Mucosa of descending colon (tissue), 3 donors: ENCODE measurements around the gene C1D. TPM values are rescaled to one million over a fixed set of nuclear protein-coding genes. Genes with fewer than 3 reads are reported as not detected.

Experiments used
- ATAC-seq: fragments of 200-7000 bp; cut with Tn5 transposase; one replicate; pipeline ENCODE4 v1.9.1; 2020; ENCODE audit warnings: mild to moderate bottlenecking, moderate library complexity
- DNase-seq, 3 donors: peaks; one replicate each; pipeline ENCODE4 v3.0.0-alpha.2; 2020
- H3K36me3 ChIP-seq: fragments of 200-600 bp; one replicate; pipeline ENCODE4 v1.8.0; 2021; ENCODE audit warnings: low read depth, mild to moderate bottlenecking
- H3K4me1 ChIP-seq: fragments of 200-600 bp; one replicate; pipeline ENCODE4 v1.8.0; 2021; ENCODE audit warnings: low read depth, mild to moderate bottlenecking
- H3K4me3 ChIP-seq: fragments of 200-600 bp; one replicate; pipeline ENCODE4 v1.8.0; 2021; ENCODE audit warnings: mild to moderate bottlenecking
- H3K9me3 ChIP-seq: fragments of 200-600 bp; one replicate; pipeline ENCODE4 v1.8.0; 2021; ENCODE audit warnings: mild to moderate bottlenecking
- intact Hi-C, 2 donors: fragments of 100-400 bp; cut with DNase I in 1 of 2; cut with micrococcal nuclease in 1 of 2; formaldehyde crosslinking; loops; one replicate each; pipeline versions ENCODE4 v1.11.0 to v1.11.1; 2022; cut with DNase I, micrococcal nuclease
- total RNA-seq, 3 donors: library from RNA; stranded (reverse); fragmentation: NEBNext Ultra II Directional in 2 of 3; extraction: Animal tissue kit (Norgen Biotek cat#: 25700) in 2 of 3; gene quantifications; one replicate each; pipeline versions ENCODE4 v1.2.1 to v1.2.4, GENCODE V29; 2021 to 2023
- TF ChIP-seq, protein P1 (sequence below): fragments of 200-600 bp; IDR thresholded peaks from one replicate; pipeline ENCODE4 v1.8.0; 2022; ENCODE audit warnings: antibody characterized with exemption, mild to moderate bottlenecking
- donor health status: DM: no; HTN: no; CAD: no; lungs with moderate emphysema.
- donor health status: DM: no; HTN: no; CAD: no.
- donor health status: DM: no; HTN: yes; CAD: no.

C1D gene
- total RNA-seq, 3 donors from 2014 or later: 13.2 to 18.8 (median 14.1) TPM

DNA sequence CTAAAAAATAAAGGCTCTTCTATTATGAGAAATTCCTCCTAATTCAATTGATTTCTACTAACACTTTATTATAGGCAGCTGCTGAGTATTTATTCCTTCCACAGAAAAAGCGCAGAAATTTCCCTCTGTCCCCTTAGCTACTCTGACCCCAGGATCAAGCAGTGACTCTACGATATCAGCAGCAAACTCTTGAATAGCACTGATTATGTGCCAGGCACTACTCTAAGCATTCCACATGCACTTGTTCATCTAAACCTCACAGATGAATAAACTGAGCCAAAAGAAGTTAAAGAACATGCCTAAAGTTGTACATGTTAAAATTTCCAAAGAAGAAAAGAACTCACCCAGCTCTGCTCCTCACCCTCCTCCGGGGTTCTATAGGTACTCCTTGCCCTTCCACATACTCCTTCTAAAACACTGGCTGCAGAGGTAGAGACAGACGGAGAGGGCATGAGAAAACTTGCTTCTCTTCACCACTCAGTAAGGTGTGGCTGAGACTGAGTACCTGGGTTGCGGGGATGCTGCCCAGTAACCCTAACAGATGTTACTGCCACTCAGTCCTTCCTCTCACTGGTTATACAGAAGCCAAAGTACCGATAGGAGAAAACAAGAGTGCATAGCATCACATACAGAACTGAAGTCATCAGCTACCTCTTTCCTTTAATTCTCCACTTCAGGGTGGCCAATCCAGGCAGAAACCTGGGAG, 9.9 kb downstream of the C1D start:
- H3K4me1 ChIP-seq: no peaks in the 10 kb centered on the region
- TF ChIP-seq, protein P1, sequence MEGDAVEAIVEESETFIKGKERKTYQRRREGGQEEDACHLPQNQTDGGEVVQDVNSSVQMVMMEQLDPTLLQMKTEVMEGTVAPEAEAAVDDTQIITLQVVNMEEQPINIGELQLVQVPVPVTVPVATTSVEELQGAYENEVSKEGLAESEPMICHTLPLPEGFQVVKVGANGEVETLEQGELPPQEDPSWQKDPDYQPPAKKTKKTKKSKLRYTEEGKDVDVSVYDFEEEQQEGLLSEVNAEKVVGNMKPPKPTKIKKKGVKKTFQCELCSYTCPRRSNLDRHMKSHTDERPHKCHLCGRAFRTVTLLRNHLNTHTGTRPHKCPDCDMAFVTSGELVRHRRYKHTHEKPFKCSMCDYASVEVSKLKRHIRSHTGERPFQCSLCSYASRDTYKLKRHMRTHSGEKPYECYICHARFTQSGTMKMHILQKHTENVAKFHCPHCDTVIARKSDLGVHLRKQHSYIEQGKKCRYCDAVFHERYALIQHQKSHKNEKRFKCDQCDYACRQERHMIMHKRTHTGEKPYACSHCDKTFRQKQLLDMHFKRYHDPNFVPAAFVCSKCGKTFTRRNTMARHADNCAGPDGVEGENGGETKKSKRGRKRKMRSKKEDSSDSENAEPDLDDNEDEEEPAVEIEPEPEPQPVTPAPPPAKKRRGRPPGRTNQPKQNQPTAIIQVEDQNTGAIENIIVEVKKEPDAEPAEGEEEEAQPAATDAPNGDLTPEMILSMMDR: no peak
- DNase-seq (no peak), ATAC-seq (no peak)
- intact Hi-C loops: no loop called here
- no peaks in the 10 kb centered on the region for H3K36me3 ChIP-seq
- H3K4me3 ChIP-seq: no peak overlapping the region
- no peaks in the 10 kb centered on the region for H3K9me3 ChIP-seq

DNA sequence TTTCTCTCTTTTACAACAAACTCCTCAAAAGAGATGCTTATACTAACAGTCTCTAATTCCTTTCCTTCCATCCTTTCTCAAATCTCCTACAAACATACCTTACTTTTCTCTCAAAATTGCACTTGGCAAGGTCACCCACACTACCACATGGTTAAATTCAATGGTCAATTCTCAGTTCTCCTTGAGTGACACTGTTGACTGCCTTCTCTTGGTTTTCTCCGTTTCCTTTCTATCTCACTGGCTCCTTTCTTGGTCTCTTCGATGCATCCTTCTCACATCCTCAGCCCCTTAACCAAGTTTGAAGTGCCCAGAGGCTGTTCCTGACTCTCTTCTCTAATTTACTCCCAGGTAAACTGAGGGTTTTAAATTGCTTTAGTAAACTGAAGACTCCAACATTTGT, 12.5 kb downstream of the C1D start:
- intact Hi-C loops: no loop called here
- Histone ChIP-seq H3K4me1 (no peaks in the 10 kb centered on the region), H3K4me3 (no peak overlapping the region), H3K36me3 (no peaks in the 10 kb centered on the region), H3K9me3 (no peaks in the 10 kb centered on the region)
- ATAC-seq (no peak), DNase-seq (no peak)
- TF ChIP-seq, protein P1: no peak

DNA sequence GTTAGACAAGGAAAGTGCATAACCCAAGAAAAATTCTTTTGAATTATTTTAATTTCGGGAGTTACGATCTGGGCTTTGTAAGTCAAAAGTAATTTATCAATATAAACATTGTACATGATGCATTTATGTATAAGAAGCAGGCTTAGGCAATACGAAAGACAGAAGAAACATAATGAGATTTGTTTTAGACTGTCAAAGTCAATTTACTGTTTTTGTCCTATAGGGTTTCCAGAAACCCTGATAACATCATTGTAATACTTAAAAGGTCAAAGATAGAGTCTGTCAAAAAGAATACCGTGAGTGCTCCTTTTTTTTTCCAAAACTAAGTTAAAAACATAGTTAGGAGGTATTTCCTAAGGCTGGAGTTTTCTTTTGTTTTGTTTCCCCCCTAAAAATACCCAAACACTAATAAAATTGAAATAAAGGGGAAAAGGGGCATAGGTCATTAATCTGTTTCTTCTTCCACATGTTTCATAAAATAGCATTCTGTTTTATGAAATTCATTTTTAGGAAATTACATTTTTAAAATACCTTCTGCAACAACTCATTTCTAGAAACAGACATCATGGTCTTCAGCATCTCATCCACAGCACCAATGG, 16.1 kb downstream of the C1D start:
- Histone ChIP-seq H3K4me1 (no peaks in the 10 kb centered on the region), H3K4me3 (no peak overlapping the region), H3K9me3 (no peaks in the 10 kb centered on the region), H3K36me3 (no peaks in the 10 kb centered on the region)
- intact Hi-C loops: no loop called here
- no peak for ATAC-seq
- TF ChIP-seq, protein P1: no peak
- no peak for DNase-seq

DNA sequence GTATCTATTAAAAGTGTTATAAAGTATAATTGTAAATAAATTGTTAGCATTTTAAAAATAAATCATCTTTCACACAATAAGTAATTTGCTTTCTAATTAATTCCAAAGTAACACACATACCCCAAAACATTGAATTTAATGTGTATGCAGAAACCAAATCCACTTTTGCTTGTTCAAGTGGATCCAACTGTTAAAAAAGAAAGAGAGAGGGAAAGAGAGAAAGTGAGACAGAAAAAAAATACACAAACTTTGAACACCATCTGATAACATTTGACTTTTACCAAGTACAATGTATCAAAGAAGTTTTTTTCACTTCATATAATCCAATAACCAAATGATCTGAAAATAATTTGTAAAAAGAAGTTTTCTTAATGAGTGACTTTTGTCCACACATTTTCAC, 16.6 kb downstream of the C1D start:
- intact Hi-C loops: no loop called here
- H3K9me3 ChIP-seq: no peaks in the 10 kb centered on the region
- no peaks in the 10 kb centered on the region for H3K4me1 ChIP-seq
- TF ChIP-seq, protein P1: no peak
- H3K36me3 ChIP-seq: no peaks in the 10 kb centered on the region
- ATAC-seq (no peak), DNase-seq (no peak)
- no peak overlapping the region for H3K4me3 ChIP-seq

DNA sequence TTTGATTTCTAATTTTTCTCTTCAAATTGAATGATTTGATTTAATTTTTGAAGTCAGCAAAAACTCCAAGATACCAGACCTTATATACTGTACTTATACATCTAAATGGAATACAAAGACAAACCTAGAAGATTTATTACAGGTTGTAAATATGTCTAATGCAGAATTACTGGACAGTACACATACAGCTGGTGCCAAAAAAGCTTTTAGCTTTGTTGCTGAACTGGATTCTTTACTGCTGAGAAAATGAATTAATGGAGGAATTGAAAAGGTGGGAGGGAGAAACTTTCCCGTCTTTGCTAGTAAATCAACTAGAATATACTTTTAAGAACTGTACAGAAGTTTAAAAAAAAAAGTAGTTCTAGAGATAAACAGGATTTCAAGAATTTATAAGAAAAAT, 17.5 kb downstream of the C1D start:
- Histone ChIP-seq H3K36me3 (no peaks in the 10 kb centered on the region), H3K4me1 (no peaks in the 10 kb centered on the region), H3K4me3 (no peak overlapping the region), H3K9me3 (no peaks in the 10 kb centered on the region)
- no peak for DNase-seq
- intact Hi-C loops: no loop called here
- TF ChIP-seq, protein P1: no peak
- ATAC-seq: no peak
